H9 (cell line): ENCODE results near the gene MVB12A. TPM values are rescaled to one million over a fixed set of nuclear protein-coding genes. Genes with fewer than 3 reads are reported as not detected.
A peak's percentile ranks its signal among the peaks of the same experiment; 100 is the strongest.

Experiments used
- DNase-seq: peaks from one replicate; pipeline ENCODE4 v3.0.0-alpha.2; 2017
- H2AFZ ChIP-seq: one replicate; pipeline ENCODE4 v1.6.1; 2013; ENCODE audit warnings: mild to moderate bottlenecking, low read length, control low read depth, moderate library complexity
- H2AK5ac ChIP-seq: 2 replicates; pipeline ENCODE4 v1.6.1; 2013; ENCODE audit warnings: low read length, control low read depth, mixed read lengths; ENCODE audit not compliant: insufficient read length
- H2BK120ac ChIP-seq: one replicate; pipeline ENCODE4 v1.6.1; 2013; ENCODE audit warnings: low read depth, mild to moderate bottlenecking, low read length, control low read depth, inconsistent platforms; ENCODE audit not compliant: poor library complexity, severe bottlenecking
- H2BK12ac ChIP-seq: 2 replicates; pipeline ENCODE4 v1.6.1; 2013; ENCODE audit warnings: low read length, control low read depth, mixed read lengths, low read depth; ENCODE audit not compliant: insufficient read length
- H2BK15ac ChIP-seq: 2 replicates; pipeline ENCODE4 v1.6.1; 2013; ENCODE audit warnings: low read depth, low read length, control low read depth
- H2BK20ac ChIP-seq: one replicate; pipeline ENCODE4 v1.6.1; 2013; ENCODE audit warnings: low read depth, mild to moderate bottlenecking, low read length, control low read depth, inconsistent platforms; ENCODE audit not compliant: poor library complexity, severe bottlenecking
- H2BK5ac ChIP-seq: 2 replicates; pipeline ENCODE4 v1.6.1; 2013; ENCODE audit warnings: low read length, control low read depth, mixed read lengths; ENCODE audit not compliant: insufficient read length
- H3K14ac ChIP-seq: 2 replicates; pipeline ENCODE4 v1.6.1; 2013; ENCODE audit warnings: low read length, control low read depth; ENCODE audit not compliant: insufficient read depth
- H3K18ac ChIP-seq: 2 replicates; pipeline ENCODE4 v1.6.1; 2013; ENCODE audit warnings: low read depth, mild to moderate bottlenecking, mixed read lengths, low read length, control low read depth; ENCODE audit not compliant: insufficient read length
- H3K23ac ChIP-seq: 2 replicates; pipeline ENCODE4 v1.6.1; 2013; ENCODE audit warnings: low read length, control low read depth, mixed read lengths, low read depth; ENCODE audit not compliant: insufficient read length
- H3K23me2 ChIP-seq: 2 replicates; pipeline ENCODE4 v1.6.1; 2013; ENCODE audit warnings: low read depth, mild to moderate bottlenecking, mixed read lengths, low read length, control low read depth; ENCODE audit not compliant: insufficient read length, poor library complexity, severe bottlenecking
- H3K27ac ChIP-seq: 2 replicates; pipeline ENCODE4 v1.5.1; 2013; ENCODE audit warnings: low read length, control low read depth, mixed read lengths, low read depth; ENCODE audit not compliant: insufficient read length
- H3K27me3 ChIP-seq: 2 replicates; pipeline ENCODE4 v1.6.1; 2013; ENCODE audit warnings: low read length, control low read depth, inconsistent platforms; ENCODE audit not compliant: insufficient read depth
- H3K4ac ChIP-seq: 2 replicates; pipeline ENCODE4 v1.6.1; 2013; ENCODE audit warnings: low read depth, mild to moderate bottlenecking, control low read depth, inconsistent platforms, low read length, moderate library complexity
- H3K4me1 ChIP-seq: 2 replicates; pipeline ENCODE4 v1.6.1; 2013; ENCODE audit warnings: low read length, control low read depth, inconsistent platforms; ENCODE audit not compliant: insufficient read depth
- H3K4me2 ChIP-seq: 2 replicates; pipeline ENCODE4 v1.6.1; 2013; ENCODE audit warnings: low read length, control low read depth, mixed read lengths; ENCODE audit not compliant: insufficient read length, insufficient read depth
- H3K56ac ChIP-seq: 2 replicates; pipeline ENCODE4 v1.6.1; 2013; ENCODE audit warnings: low read depth, mild to moderate bottlenecking, mixed read lengths, low read length, control low read depth; ENCODE audit not compliant: insufficient read length
- H3K79me1 ChIP-seq: 2 replicates; pipeline ENCODE4 v1.6.1; 2013; ENCODE audit warnings: low read depth, mild to moderate bottlenecking, moderate library complexity, low read length, control low read depth, inconsistent platforms; ENCODE audit not compliant: insufficient read depth, poor library complexity, severe bottlenecking
- H3K79me2 ChIP-seq: 2 replicates; pipeline ENCODE4 v1.6.1; 2013; ENCODE audit warnings: low read length, control low read depth, inconsistent platforms; ENCODE audit not compliant: insufficient read depth
- H3K9ac ChIP-seq: 2 replicates; pipeline ENCODE4 v1.6.1; 2013; ENCODE audit warnings: low read length, control low read depth, mixed read lengths; ENCODE audit not compliant: insufficient read length; ENCODE audit errors: extremely low read depth
- H3K9me3 ChIP-seq: one replicate; pipeline ENCODE4 v1.6.1; 2013; ENCODE audit warnings: low read depth, low read length, inconsistent platforms; ENCODE audit not compliant: control insufficient read depth
- H3T11ph ChIP-seq: one replicate; pipeline ENCODE4 v1.6.1; 2013; ENCODE audit warnings: mild to moderate bottlenecking, low read length, control low read depth, inconsistent platforms
- H4K20me1 ChIP-seq: one replicate; pipeline ENCODE4 v1.6.1; 2013; ENCODE audit not compliant: control insufficient read depth, insufficient read length, insufficient read depth
- H4K5ac ChIP-seq: 2 replicates; pipeline ENCODE4 v1.6.1; 2013; ENCODE audit warnings: low read depth, mild to moderate bottlenecking, mixed read lengths, low read length, control low read depth; ENCODE audit not compliant: insufficient read length
- H4K8ac ChIP-seq: replicated peaks from 2 replicates; pipeline ENCODE4 v1.6.1; 2013; ENCODE audit warnings: low read length, control low read depth, mixed read lengths, low read depth; ENCODE audit not compliant: insufficient read length
- H4K91ac ChIP-seq: 2 replicates; pipeline ENCODE4 v1.6.1; 2013; ENCODE audit warnings: low read depth, mild to moderate bottlenecking, moderate library complexity, mixed read lengths, low read length, control low read depth; ENCODE audit not compliant: insufficient read length
- H3K27ac Mint-ChIP-seq, 3 experiments: 2 replicates in 2 of 3; 3 replicates in 1 of 3; pipeline ENCODE4 v1.8.0; 2020 to 2021; ENCODE audit warnings: mixed read lengths in 3 of 3, mild to moderate bottlenecking in 1 of 3, moderate library complexity in 1 of 3
- H3K27me3 Mint-ChIP-seq: 2 replicates; pipeline ENCODE4 v1.8.0; 2021; ENCODE audit warnings: low read depth, mild to moderate bottlenecking, moderate library complexity, mixed read lengths
- H3K36me3 Mint-ChIP-seq, 3 experiments: 2 replicates in 2 of 3; 3 replicates in 1 of 3; pipeline ENCODE4 v1.8.0; 2020 to 2021; ENCODE audit warnings: low read depth in 3 of 3, mixed read lengths in 3 of 3; ENCODE audit not compliant: insufficient read depth in 1 of 3
- H3K4me1 Mint-ChIP-seq, 2 experiments: 2 replicates each; pipeline ENCODE4 v1.8.0; 2020; ENCODE audit warnings: mixed read lengths in 2 of 2
- H3K4me3 Mint-ChIP-seq, 2 experiments: 2 replicates in 1 of 2; 3 replicates in 1 of 2; pipeline ENCODE4 v1.8.0; 2020 to 2021; ENCODE audit warnings: mild to moderate bottlenecking in 2 of 2, mixed read lengths in 2 of 2, moderate library complexity in 1 of 2
- H3K9me3 Mint-ChIP-seq, 2 experiments: 2 replicates in 1 of 2; 3 replicates in 1 of 2; pipeline ENCODE4 v1.8.0; 2020; ENCODE audit warnings: mild to moderate bottlenecking in 2 of 2, mixed read lengths in 2 of 2, moderate library complexity in 1 of 2
- WGBS: extraction: QIAGEN DNeasy Blood & Tissue Kit; methylation state at CpG from one replicate; pipeline ENCODE4 v1.1.7; 2013; ENCODE audit warnings: missing lambda C conversion rate, low lambda C conversion rate, mixed read lengths; ENCODE audit not compliant: insufficient read length; ENCODE audit errors: extremely low coverage; 5-methylcytosine and 5-hydroxymethylcytosine counted together
- total RNA-seq: library from RNA; stranded (reverse); gene quantifications from 2 replicates; pipeline ENCODE4 v1.2.1, GENCODE V29; 2021
- TF ChIP-seq, protein P1 (sequence below): fragments of 200-600 bp; sonication (generic); conservative IDR thresholded peaks from 3 replicates; pipeline ENCODE4 v1.8.0; 2021; ENCODE audit warnings: antibody characterized with exemption, mild to moderate bottlenecking

Gene MVB12A
- total RNA-seq, 1 experiment from 2014 or later: 50.4 TPM

- Mint-ChIP-seq H3K9me3 (peaks cover 0 to 5% of the 10 kb centered on the region in 2 experiments; a peak in 1 of 5 replicates), H3K4me1 (peaks cover 10 to 19% of the 10 kb centered on the region in 2 experiments), H3K4me3 (0 out of 5 replicates have a peak overlapping the region, but pooled peaks of 1 of the 2 experiments have one; percentile 15), H3K27me3 (peaks cover 50% of the 10 kb centered on the region), H3K36me3 (peaks cover 0 to 2% (median 0%) of the 10 kb centered on the region in 3 experiments; a peak in 1 of 7 replicates), H3K27ac (no peak overlapping the region)
- no peaks in the 10 kb centered on the region for H3K4me1 ChIP-seq
- TF ChIP-seq, protein P1, sequence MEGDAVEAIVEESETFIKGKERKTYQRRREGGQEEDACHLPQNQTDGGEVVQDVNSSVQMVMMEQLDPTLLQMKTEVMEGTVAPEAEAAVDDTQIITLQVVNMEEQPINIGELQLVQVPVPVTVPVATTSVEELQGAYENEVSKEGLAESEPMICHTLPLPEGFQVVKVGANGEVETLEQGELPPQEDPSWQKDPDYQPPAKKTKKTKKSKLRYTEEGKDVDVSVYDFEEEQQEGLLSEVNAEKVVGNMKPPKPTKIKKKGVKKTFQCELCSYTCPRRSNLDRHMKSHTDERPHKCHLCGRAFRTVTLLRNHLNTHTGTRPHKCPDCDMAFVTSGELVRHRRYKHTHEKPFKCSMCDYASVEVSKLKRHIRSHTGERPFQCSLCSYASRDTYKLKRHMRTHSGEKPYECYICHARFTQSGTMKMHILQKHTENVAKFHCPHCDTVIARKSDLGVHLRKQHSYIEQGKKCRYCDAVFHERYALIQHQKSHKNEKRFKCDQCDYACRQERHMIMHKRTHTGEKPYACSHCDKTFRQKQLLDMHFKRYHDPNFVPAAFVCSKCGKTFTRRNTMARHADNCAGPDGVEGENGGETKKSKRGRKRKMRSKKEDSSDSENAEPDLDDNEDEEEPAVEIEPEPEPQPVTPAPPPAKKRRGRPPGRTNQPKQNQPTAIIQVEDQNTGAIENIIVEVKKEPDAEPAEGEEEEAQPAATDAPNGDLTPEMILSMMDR: no peak
- H3K4ac ChIP-seq: no peak overlapping the region
- no peak overlapping the region for H2AK5ac ChIP-seq
- H4K8ac ChIP-seq: no peak overlapping the region
- H4K91ac ChIP-seq: no peak overlapping the region
- H2BK20ac ChIP-seq: no peak overlapping the region
- no peak overlapping the region for H2BK120ac ChIP-seq
- H3K9me3 ChIP-seq: no peaks in the 10 kb centered on the region
- no peak overlapping the region for H3T11ph ChIP-seq
- no peak overlapping the region for H3K14ac ChIP-seq
- no peaks in the 10 kb centered on the region for H3K79me1 ChIP-seq
- H2AFZ ChIP-seq: no peak overlapping the region
- no peaks in the 10 kb centered on the region for H4K20me1 ChIP-seq
- H3K27ac ChIP-seq: no peak overlapping the region
- no peak overlapping the region for H2BK15ac ChIP-seq
- no peak overlapping the region for H2BK12ac ChIP-seq
- no peak overlapping the region for H3K4me2 ChIP-seq
- no peak overlapping the region for H3K23ac ChIP-seq
- H3K23me2 ChIP-seq: no peaks in the 10 kb centered on the region
- H3K56ac ChIP-seq: no peak overlapping the region
- H4K5ac ChIP-seq: no peak overlapping the region
- no peak overlapping the region for H2BK5ac ChIP-seq
- no peak overlapping the region for H3K18ac ChIP-seq
- WGBS: no CpG with 5 or more reads among the region's 8 CpGs
- no peak overlapping the region for H3K9ac ChIP-seq
- H3K79me2 ChIP-seq: no peaks in the 10 kb centered on the region
- no peak for DNase-seq
- peaks cover 6% of the 10 kb centered on the region; the same call in 1 of the 2 replicates for H3K27me3 ChIP-seq
Observed at GRCh38 chr19:17450264-17451075, 30.6 kb downstream of the MVB12A start.
